Ishikawa (cell line): ENCODE data around the gene UBN1.

Source experiments
- CEBPB ChIP-seq: IDR thresholded peaks from 2 replicates; pipeline ENCODE4 v1.6.1; 2012
- CREB1 ChIP-seq: IDR thresholded peaks from 2 replicates; pipeline ENCODE4 v1.6.1; 2012; ENCODE audit warnings: low read depth
- EGR1 ChIP-seq: IDR thresholded peaks from 2 replicates; pipeline ENCODE4 v1.6.1; 2012
- EP300 ChIP-seq: IDR thresholded peaks from 2 replicates; pipeline ENCODE4 v1.6.1; 2012; ENCODE audit warnings: borderline replicate concordance
- FOXM1 ChIP-seq: IDR thresholded peaks from 2 replicates; pipeline ENCODE4 v1.6.1; 2012; ENCODE audit warnings: low read depth, borderline replicate concordance
- MAX ChIP-seq: IDR thresholded peaks from 2 replicates; pipeline ENCODE4 v1.6.1; 2012
- NFIC ChIP-seq: IDR thresholded peaks from 2 replicates; pipeline ENCODE4 v1.6.1; 2012
- RAD21 ChIP-seq: IDR thresholded peaks from 2 replicates; pipeline ENCODE4 v1.6.1; 2012; ENCODE audit warnings: low read depth
- REST ChIP-seq: IDR thresholded peaks from 2 replicates; pipeline ENCODE4 v1.6.1; 2012; ENCODE audit warnings: low read depth, mild to moderate bottlenecking
- TAF1 ChIP-seq: IDR thresholded peaks from 2 replicates; pipeline ENCODE4 v1.6.1; 2012; ENCODE audit warnings: low read depth, mild to moderate bottlenecking
- TCF12 ChIP-seq: IDR thresholded peaks from 2 replicates; pipeline ENCODE4 v1.6.1; 2012; ENCODE audit warnings: low read depth
- TEAD4 ChIP-seq: IDR thresholded peaks from 2 replicates; pipeline ENCODE4 v1.6.1; 2012
- USF1 ChIP-seq: IDR thresholded peaks from 2 replicates; pipeline ENCODE4 v1.6.1; 2012
- YY1 ChIP-seq: IDR thresholded peaks from 2 replicates; pipeline ENCODE4 v1.6.1; 2012; ENCODE audit warnings: low read depth
- ZBTB7A ChIP-seq: IDR thresholded peaks from 2 replicates; pipeline ENCODE4 v1.6.1; 2012; ENCODE audit warnings: low read depth

The UBN1 gene

GRCh38 chr16:4825196-4825595, 22.1 kb upstream of the UBN1 start:
- TF ChIP-seq REST (no peak), TCF12 (no peak), EP300 (no peak), TAF1 (no peak), ZBTB7A (no peak), MAX (no peak), TEAD4 (no peak), USF1 (no peak), EGR1 (no peak), CREB1 (no peak), YY1 (no peak), RAD21 (no peak), FOXM1 (no peak), CEBPB (no peak), NFIC (no peak)

- TF ChIP-seq NFIC (no peak), ZBTB7A (no peak), USF1 (no peak), YY1 (no peak), CEBPB (no peak)
Measured at GRCh38 chr16:4826526-4826925, 20.8 kb upstream of the UBN1 start.

GRCh38 chr16:4826980-4827379, 20.3 kb upstream of the UBN1 start:
- TF ChIP-seq EP300 (no peak), USF1 (no peak), TAF1 (no peak), YY1 (no peak), ZBTB7A (no peak), RAD21 (no peak), TCF12 (no peak), CREB1 (no peak), MAX (no peak), FOXM1 (no peak), CEBPB (no peak)

- TF ChIP-seq EGR1 (no peak), TAF1 (no peak), FOXM1 (no peak), TCF12 (no peak), ZBTB7A (no peak), YY1 (no peak)
Measured at GRCh38 chr16:4828567-4829321, 18.5 kb upstream of the UBN1 start.

GRCh38 chr16:4830408-4830807, 16.9 kb upstream of the UBN1 start:
- no peak for TF ChIP-seq TAF1
- TF ChIP-seq CREB1: no peak
- TF ChIP-seq MAX: no peak
- no peak for TF ChIP-seq EGR1
- no peak for TF ChIP-seq ZBTB7A
- TF ChIP-seq CEBPB: no peak
- no peak for TF ChIP-seq TCF12

- TF ChIP-seq MAX (no peak), TEAD4 (no peak), CREB1 (no peak), NFIC (no peak), EGR1 (no peak), TCF12 (no peak), EP300 (no peak), ZBTB7A (no peak), TAF1 (no peak)
Measured at GRCh38 chr16:4831616-4832015, 15.7 kb upstream of the UBN1 start.
